ENCODE data around the gene TNFRSF9. TPM values are rescaled to one million over a fixed set of nuclear protein-coding genes. Genes with fewer than 3 reads are reported as not detected.

TNFRSF9 gene
- polyA plus RNA-seq, 2 of the 4 experiments (the other 2 are of a cell fraction) = 0.75 to 3.2 TPM

DNA sequence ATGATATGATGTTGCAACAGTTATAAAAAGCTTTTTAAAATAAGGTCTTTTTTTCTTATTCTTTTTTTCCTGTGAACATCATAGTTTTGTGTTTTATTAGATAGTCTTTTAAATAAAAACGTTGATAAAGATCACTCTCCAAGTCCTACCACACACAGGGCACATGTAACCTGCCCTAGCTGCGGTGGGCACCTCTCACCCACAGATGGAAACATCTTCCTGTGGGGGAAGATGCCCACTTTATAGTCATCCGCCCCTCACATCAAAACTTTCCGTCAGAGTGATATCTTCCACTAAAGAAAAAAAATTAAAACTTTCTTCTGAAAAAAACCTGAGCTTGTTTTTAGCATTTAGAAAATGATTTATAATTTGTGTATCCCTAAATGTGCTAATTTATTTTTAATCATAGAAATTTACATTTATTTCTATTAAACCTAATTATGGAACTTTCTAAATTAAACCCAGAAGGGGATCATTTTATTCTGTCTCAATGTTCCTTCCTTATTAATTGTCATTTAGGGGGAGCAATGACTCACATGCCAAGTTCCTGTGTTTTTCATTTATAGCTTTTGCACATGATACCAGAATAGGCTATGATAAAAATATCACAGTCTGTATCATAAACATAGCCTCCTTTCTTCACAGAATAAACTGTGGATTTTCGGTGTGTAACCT, 24.7 kb downstream of the TNFRSF9 start:
- H3K4me2 ChIP-seq = no peak overlapping the region
- TF ChIP-seq ZNF302 (CRISPR knock-in tag; IDR thresholded peaks at IDR 0.05) (no peak), MAFK (IDR thresholded peaks at IDR 0.05; ENCODE audit: partially characterized antibody) (no peak), ZC3H11A (IDR thresholded peaks at IDR 0.05) (no peak), ESRRA (IDR thresholded peaks at IDR 0.05; ENCODE audit: borderline replicate concordance, low read length) (no peak), POLR2AphosphoS2 (conservative IDR thresholded peaks at IDR 0.05; ENCODE audit: low read length) (no peak), EHF (CRISPR knock-in tag; IDR thresholded peaks at IDR 0.05) (no peak), JUN (IDR thresholded peaks at IDR 0.05) (no peak), GATA3 (IDR thresholded peaks at IDR 0.05; ENCODE audit: borderline replicate concordance) (no peak), RNF2 (IDR thresholded peaks at IDR 0.05; ENCODE audit: borderline replicate concordance, low read depth) (no peak), HOXB13 (CRISPR knock-in tag; IDR thresholded peaks at IDR 0.05; ENCODE audit: low read depth) (no peak), FOXS1 (CRISPR knock-in tag; IDR thresholded peaks at IDR 0.05) (no peak)
- TF ChIP-seq, protein P1, sequence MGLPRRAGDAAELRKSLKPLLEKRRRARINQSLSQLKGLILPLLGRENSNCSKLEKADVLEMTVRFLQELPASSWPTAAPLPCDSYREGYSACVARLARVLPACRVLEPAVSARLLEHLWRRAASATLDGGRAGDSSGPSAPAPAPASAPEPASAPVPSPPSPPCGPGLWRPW (IDR thresholded peaks at IDR 0.05) = no peak
- ATAC-seq (no peak), FAIRE-seq (no peak), DNase-seq (ENCODE audit: low read depth in 1 of 2, low spot score in 1 of 2) (no peak)
- H3K4me3 ChIP-seq = no peak overlapping the region
- CTCF ChIA-PET = interaction anchor here (1.0 to 1.9 kb wide), 2 partner anchors 247 to 873 kb away, joined by 3 to 7 read pairs; no protein-coding TSS in a partner anchor
- WGBS (ENCODE audit: missing lambda C conversion rate) = 63% methylated on average over 5 of the region's 5 CpGs
- POLR2A ChIA-PET = no interaction called here
- H3K9me3 ChIP-seq = no peaks in the 10 kb centered on the region
- H3K27ac ChIP-seq = no peak overlapping the region
- H3K4me1 ChIP-seq = no peaks in the 10 kb centered on the region

DNA sequence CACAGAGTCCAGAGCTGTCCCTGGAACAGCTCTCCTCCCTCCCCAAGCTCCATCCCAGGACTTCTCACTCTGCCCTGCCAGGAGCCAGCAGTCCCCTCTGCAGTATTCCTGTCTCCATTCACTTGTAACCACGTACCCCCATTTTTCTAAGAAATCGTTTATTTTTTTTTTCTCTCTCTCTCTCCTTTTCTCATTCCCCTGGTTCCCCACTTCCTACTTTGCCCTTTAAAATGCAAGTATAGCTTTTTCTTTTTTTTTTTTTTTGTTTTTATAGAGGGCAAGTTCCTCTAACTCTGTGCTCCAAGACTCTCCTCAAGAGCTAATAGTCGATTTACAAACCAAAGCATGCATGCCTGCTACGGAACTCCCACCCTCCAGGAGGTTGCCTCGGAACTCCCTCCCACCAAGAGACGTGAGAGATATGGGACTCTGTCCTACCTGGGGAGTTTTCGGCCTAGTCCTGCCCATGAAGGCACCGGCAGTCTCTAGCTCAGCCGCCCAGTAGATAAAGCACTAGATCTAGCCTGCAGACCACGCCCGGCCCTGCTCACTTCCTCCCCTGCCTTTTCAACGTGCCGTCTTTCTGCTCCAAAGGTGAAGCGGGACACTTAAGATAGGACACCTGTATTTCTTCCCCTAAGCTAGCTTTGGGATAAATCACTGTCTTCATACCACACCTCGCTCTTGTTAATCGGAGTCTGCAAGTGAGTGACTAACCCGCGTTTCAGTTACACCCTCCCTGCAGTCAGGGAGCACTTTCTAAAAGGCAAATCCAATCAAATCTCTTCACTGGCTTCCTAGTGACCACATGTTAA, 27.7 kb downstream of the TNFRSF9 start:
- no peaks in the 10 kb centered on the region for H3K4me1 ChIP-seq
- no peak overlapping the region for H3K4me3 ChIP-seq
- CTCF ChIA-PET = interaction anchor here (1.5 kb wide), 1 partner anchor 246 kb away, joined by 6 read pairs; no protein-coding TSS in a partner anchor
- DNase-seq (ENCODE audit: low read depth in 1 of 2, low spot score in 1 of 2) = no peak
- TF ChIP-seq POLR2A (IDR thresholded peaks at IDR 0.05; ENCODE audit: low read length) (no peak), ESRRA (IDR thresholded peaks at IDR 0.05; ENCODE audit: borderline replicate concordance, low read length) (no peak), GATA3 (IDR thresholded peaks at IDR 0.05; ENCODE audit: borderline replicate concordance) (no peak), HOXB5 (CRISPR knock-in tag; IDR thresholded peaks at IDR 0.05) (no peak), RFX5 (IDR thresholded peaks at IDR 0.05) (no peak), KDM1A (IDR thresholded peaks at IDR 0.05; ENCODE audit: low read depth) (no peak), MAFK (IDR thresholded peaks at IDR 0.05; ENCODE audit: partially characterized antibody) (no peak), CEBPB (IDR thresholded peaks at IDR 0.05) (no peak), FOSB (CRISPR knock-in tag; IDR thresholded peaks at IDR 0.05) (no peak), HDAC2 (IDR thresholded peaks at IDR 0.05) (no peak)
- TF ChIP-seq, protein P2, sequence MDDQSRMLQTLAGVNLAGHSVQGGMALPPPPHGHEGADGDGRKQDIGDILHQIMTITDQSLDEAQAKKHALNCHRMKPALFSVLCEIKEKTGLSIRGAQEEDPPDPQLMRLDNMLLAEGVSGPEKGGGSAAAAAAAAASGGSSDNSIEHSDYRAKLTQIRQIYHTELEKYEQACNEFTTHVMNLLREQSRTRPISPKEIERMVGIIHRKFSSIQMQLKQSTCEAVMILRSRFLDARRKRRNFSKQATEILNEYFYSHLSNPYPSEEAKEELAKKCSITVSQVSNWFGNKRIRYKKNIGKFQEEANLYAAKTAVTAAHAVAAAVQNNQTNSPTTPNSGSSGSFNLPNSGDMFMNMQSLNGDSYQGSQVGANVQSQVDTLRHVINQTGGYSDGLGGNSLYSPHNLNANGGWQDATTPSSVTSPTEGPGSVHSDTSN (IDR thresholded peaks at IDR 0.05) = no peak
- TF ChIP-seq, protein P3, sequence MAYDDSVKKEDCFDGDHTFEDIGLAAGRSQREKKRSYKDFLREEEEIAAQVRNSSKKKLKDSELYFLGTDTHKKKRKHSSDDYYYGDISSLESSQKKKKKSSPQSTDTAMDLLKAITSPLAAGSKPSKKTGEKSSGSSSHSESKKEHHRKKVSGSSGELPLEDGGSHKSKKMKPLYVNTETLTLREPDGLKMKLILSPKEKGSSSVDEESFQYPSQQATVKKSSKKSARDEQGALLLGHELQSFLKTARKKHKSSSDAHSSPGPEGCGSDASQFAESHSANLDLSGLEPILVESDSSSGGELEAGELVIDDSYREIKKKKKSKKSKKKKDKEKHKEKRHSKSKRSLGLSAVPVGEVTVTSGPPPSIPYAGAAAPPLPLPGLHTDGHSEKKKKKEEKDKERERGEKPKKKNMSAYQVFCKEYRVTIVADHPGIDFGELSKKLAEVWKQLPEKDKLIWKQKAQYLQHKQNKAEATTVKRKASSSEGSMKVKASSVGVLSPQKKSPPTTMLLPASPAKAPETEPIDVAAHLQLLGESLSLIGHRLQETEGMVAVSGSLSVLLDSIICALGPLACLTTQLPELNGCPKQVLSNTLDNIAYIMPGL (CRISPR knock-in tag; IDR thresholded peaks at IDR 0.05; ENCODE audit: borderline replicate concordance) = no peak
- TF ChIP-seq, protein P4, sequence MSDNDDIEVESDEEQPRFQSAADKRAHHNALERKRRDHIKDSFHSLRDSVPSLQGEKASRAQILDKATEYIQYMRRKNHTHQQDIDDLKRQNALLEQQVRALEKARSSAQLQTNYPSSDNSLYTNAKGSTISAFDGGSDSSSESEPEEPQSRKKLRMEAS (IDR thresholded peaks at IDR 0.05) = no peak
- ATAC-seq = no peak
- no peaks in the 10 kb centered on the region for H3K9me3 ChIP-seq
- WGBS (ENCODE audit: missing lambda C conversion rate) = 76% methylated on average over 18 of the region's 18 CpGs
- FAIRE-seq = no peak
- H3K27ac ChIP-seq = no peak overlapping the region
- H3K4me2 ChIP-seq = no peak overlapping the region
- POLR2A ChIA-PET = no interaction called here

Data from A549 (cell line).